Measurements from ENCODE around the gene FOXP4. TPM values are rescaled to one million over a fixed set of nuclear protein-coding genes. Genes with fewer than 3 reads are reported as not detected.
A peak's percentile ranks its signal among the peaks of the same experiment; 100 is the strongest.

FOXP4 gene
- total and polyA plus RNA-seq, 2 of the 13 experiments (the other 11 are each of a cell fraction or from before 2014, with no cell fraction given), result 11.0 to 12.4 TPM

- no peak for TF ChIP-seq ZNF776 (CRISPR knock-in tag; IDR thresholded peaks at IDR 0.05)
- TF ChIP-seq ZNF552 (CRISPR knock-in tag; IDR thresholded peaks at IDR 0.05; ENCODE audit: borderline replicate concordance), result no peak; the same call in 1 of the 2 replicates
- no peak for TF ChIP-seq ZNF773 (CRISPR knock-in tag; IDR thresholded peaks at IDR 0.05; ENCODE audit: borderline replicate concordance)
- no peak for TF ChIP-seq ZNF704 (CRISPR knock-in tag; IDR thresholded peaks at IDR 0.05; ENCODE audit: borderline replicate concordance)
- TF ChIP-seq HNF4A (CRISPR knock-in tag; IDR thresholded peaks at IDR 0.05), result peak; percentile 32
- TF ChIP-seq TFAP4 (IDR thresholded peaks at IDR 0.05; ENCODE audit: borderline replicate concordance, low read depth), result peak; percentile 65; the same call in 1 of the 2 replicates
- TF ChIP-seq MEIS1 (CRISPR knock-in tag; IDR thresholded peaks at IDR 0.05; ENCODE audit: borderline replicate concordance), result peak; percentile 72; the same call in 1 of the 2 replicates
- TF ChIP-seq AKAP8 (CRISPR knock-in tag; IDR thresholded peaks at IDR 0.05), result peak; percentile 51; the same call in 1 of the 2 replicates
- no peak for TF ChIP-seq SRSF9 (IDR thresholded peaks at IDR 0.05; ENCODE audit: borderline replicate concordance, insufficient read depth, low read depth, low read length, poor library complexity, severe bottlenecking)
- TF ChIP-seq ZMYM3 (CRISPR knock-in tag; IDR thresholded peaks at IDR 0.05), result peak; percentile 81
- TF ChIP-seq ZFP91 (CRISPR knock-in tag; IDR thresholded peaks at IDR 0.05; ENCODE audit: borderline replicate concordance), result peak; percentile 37; the same call in 1 of the 2 replicates
- no peak for TF ChIP-seq ZNF510 (CRISPR knock-in tag; IDR thresholded peaks at IDR 0.05; ENCODE audit: low read depth)
- peak; percentile 80 for TF ChIP-seq ZFX (CRISPR knock-in tag; IDR thresholded peaks at IDR 0.05; ENCODE audit: low read depth)
- TF ChIP-seq ARNT (IDR thresholded peaks at IDR 0.05), result no peak
- 0 out of 2 replicates have a peak, but pooled peaks have one; percentile 15 for TF ChIP-seq HOMEZ (CRISPR knock-in tag; IDR thresholded peaks at IDR 0.05; ENCODE audit: low read depth)
- no peak for TF ChIP-seq CERS6 (CRISPR knock-in tag; IDR thresholded peaks at IDR 0.05)
- TF ChIP-seq ZBED4 (CRISPR knock-in tag; IDR thresholded peaks at IDR 0.05; ENCODE audit: borderline replicate concordance), result 0 out of 2 replicates have a peak, but pooled peaks have one; percentile 52
These were observed 28.1 kb upstream of the FOXP4 start (continued) for GRCh38 chr6:41518118-41518517.

Data from HepG2 (cell line).